A673 (cell line): ENCODE results near the gene ADGRB2. TPM values are rescaled to one million over a fixed set of nuclear protein-coding genes. Genes with fewer than 3 reads are reported as not detected.

ENCODE experiments used
- BruUV-seq: library from RNA; stranded (reverse); fragments of 400-500 nt; replicated peaks from 2 replicates; lab custom pipeline; 2021; lab: Mats Ljungman, UMichigan
- CTCF ChIA-PET: fragments of 300-600 bp; sonication (Branson Sonifier 250); formaldehyde crosslinking; loops from one replicate; lab custom pipeline; 2022; ENCODE audit warnings: antibody characterized with exemption; lab: Charles Lee
- POLR2A ChIA-PET: fragments of 300-600 bp; sonication (Branson Sonifier 250); formaldehyde crosslinking; loops from one replicate; lab custom pipeline; 2022; ENCODE audit warnings: antibody characterized with exemption; ENCODE audit not compliant: low non-redundant PET; lab: Charles Lee
- DNase-seq: peaks from one replicate; pipeline ENCODE4 v3.0.0-alpha.2; 2015; ENCODE audit warnings: low spot score
- H3K27ac ChIP-seq: fragments of 200-600 bp; sonication (generic); 2 replicates; pipeline ENCODE4 v1.5.1; 2016; ENCODE audit warnings: mixed run types, low read depth, mild to moderate bottlenecking, mixed read lengths, antibody characterized with exemption, low read length; ENCODE audit not compliant: poor library complexity, severe bottlenecking
- H3K27me3 ChIP-seq: fragments of 200-600 bp; sonication (generic); replicated peaks from 2 replicates; pipeline ENCODE4 v1.6.1; 2017; ENCODE audit warnings: mixed run types, low read depth, mild to moderate bottlenecking, mixed read lengths, antibody characterized with exemption, low read length; ENCODE audit not compliant: insufficient read depth, poor library complexity
- H3K36me3 ChIP-seq: fragments of 200-600 bp; sonication (generic); 2 replicates; pipeline ENCODE4 v1.6.1; 2016; ENCODE audit warnings: mixed run types, mild to moderate bottlenecking, mixed read lengths, antibody characterized with exemption, low read length; ENCODE audit not compliant: insufficient read depth, poor library complexity, severe bottlenecking
- H3K4me1 ChIP-seq: fragments of 200-600 bp; sonication (generic); 2 replicates; pipeline ENCODE4 v1.6.1; 2017; ENCODE audit warnings: mixed run types, mild to moderate bottlenecking, mixed read lengths, antibody characterized with exemption, low read length; ENCODE audit not compliant: insufficient read depth, poor library complexity, severe bottlenecking
- H3K4me3 ChIP-seq: fragments of 200-600 bp; sonication (generic); 2 replicates; pipeline ENCODE4 v1.5.1; 2016; ENCODE audit warnings: low read depth, mixed run types, mild to moderate bottlenecking, mixed read lengths, low read length; ENCODE audit not compliant: poor library complexity, severe bottlenecking
- H3K9me3 ChIP-seq: fragments of 200-600 bp; sonication (generic); 2 replicates; pipeline ENCODE4 v1.6.1; 2016; ENCODE audit warnings: mixed run types, low read depth, mild to moderate bottlenecking, mixed read lengths, antibody characterized with exemption, low read length; ENCODE audit not compliant: poor library complexity, severe bottlenecking
- EZH2 ChIP-seq: fragments of 200-600 bp; sonication (generic); IDR thresholded peaks from 2 replicates; pipeline ENCODE4 v1.6.1; 2017; ENCODE audit warnings: borderline replicate concordance, low read depth, mild to moderate bottlenecking, mixed read lengths, antibody characterized with exemption, low read length; ENCODE audit not compliant: poor library complexity, severe bottlenecking
- intact Hi-C: fragments of 100-400 bp; cut with micrococcal nuclease; formaldehyde crosslinking; loops from one replicate; pipeline ENCODE4 v1.10.0; 2022; ENCODE audit not compliant: unreplicated experiment
- total RNA-seq: library from RNA; stranded (reverse); gene quantifications from 2 replicates; pipeline ENCODE4 v1.2.3, GENCODE V29; 2021
- TF ChIP-seq, protein P1 (sequence below): fragments of 300-800, 200-600 bp; sonication (generic); conservative IDR thresholded peaks from 2 replicates; pipeline ENCODE4 v1.5.1; 2017; ENCODE audit warnings: low read depth, mild to moderate bottlenecking, antibody characterized with exemption, low read length, moderate library complexity, mixed read lengths

ADGRB2 gene
- total RNA-seq, 1 experiment from 2014 or later: 5.9 TPM

DNA sequence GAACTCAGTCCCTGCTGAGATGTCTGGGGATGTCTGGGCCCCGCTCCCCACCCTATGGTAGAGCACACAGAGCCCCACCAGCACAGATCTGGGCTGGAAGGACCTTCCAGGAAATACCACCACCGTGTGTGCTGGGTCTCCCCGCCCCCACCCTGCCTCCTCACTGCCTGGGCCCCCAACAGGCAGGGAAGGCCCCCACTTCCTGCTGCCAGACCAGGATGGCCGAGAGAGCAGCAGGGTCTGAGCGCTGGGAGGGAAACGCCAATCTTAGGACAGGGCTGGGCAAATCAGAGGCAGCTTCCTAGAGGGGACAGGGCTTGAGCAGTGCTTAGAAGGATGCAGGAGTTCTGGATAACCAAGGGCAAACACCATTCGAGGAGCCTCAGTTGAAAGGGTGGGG is 11.9 kb downstream of the ADGRB2 start:
- ChIA-PET CTCF (no interaction called here), POLR2A (no interaction called here)
- H3K4me3 ChIP-seq: no peak overlapping the region
- no peaks in the 10 kb centered on the region for H3K36me3 ChIP-seq
- no peaks in the 10 kb centered on the region for H3K27me3 ChIP-seq
- TF ChIP-seq, protein P1, sequence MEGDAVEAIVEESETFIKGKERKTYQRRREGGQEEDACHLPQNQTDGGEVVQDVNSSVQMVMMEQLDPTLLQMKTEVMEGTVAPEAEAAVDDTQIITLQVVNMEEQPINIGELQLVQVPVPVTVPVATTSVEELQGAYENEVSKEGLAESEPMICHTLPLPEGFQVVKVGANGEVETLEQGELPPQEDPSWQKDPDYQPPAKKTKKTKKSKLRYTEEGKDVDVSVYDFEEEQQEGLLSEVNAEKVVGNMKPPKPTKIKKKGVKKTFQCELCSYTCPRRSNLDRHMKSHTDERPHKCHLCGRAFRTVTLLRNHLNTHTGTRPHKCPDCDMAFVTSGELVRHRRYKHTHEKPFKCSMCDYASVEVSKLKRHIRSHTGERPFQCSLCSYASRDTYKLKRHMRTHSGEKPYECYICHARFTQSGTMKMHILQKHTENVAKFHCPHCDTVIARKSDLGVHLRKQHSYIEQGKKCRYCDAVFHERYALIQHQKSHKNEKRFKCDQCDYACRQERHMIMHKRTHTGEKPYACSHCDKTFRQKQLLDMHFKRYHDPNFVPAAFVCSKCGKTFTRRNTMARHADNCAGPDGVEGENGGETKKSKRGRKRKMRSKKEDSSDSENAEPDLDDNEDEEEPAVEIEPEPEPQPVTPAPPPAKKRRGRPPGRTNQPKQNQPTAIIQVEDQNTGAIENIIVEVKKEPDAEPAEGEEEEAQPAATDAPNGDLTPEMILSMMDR: no peak
- TF ChIP-seq EZH2: no peak
- no peak for DNase-seq
- intact Hi-C loops: no loop called here
- H3K27ac ChIP-seq: no peak overlapping the region
- BruUV-seq: no TSS peak
- no peaks in the 10 kb centered on the region for H3K9me3 ChIP-seq
- peaks cover 16% of the 10 kb centered on the region for H3K4me1 ChIP-seq

DNA sequence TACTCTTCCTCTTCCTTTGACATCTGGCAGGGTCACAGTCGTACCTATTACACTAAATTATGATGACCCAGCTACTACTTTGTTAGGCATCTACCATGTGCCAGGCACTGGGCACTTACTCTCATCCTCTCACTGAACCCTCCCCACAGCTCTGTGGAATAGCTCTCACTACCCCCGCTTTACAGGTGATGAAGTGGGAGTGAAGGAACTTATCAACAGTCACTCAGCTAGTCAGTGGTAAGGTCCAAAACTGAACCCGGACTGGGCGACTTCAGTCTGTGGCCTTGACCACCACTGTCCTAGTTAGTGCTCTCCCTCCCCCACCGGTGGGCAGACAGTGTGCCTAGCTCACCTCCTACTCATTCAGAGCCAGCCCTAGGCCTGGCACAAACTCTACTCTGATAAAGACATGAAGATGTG is 12.3 kb downstream of the ADGRB2 start:
- DNase-seq: no peak

DNA sequence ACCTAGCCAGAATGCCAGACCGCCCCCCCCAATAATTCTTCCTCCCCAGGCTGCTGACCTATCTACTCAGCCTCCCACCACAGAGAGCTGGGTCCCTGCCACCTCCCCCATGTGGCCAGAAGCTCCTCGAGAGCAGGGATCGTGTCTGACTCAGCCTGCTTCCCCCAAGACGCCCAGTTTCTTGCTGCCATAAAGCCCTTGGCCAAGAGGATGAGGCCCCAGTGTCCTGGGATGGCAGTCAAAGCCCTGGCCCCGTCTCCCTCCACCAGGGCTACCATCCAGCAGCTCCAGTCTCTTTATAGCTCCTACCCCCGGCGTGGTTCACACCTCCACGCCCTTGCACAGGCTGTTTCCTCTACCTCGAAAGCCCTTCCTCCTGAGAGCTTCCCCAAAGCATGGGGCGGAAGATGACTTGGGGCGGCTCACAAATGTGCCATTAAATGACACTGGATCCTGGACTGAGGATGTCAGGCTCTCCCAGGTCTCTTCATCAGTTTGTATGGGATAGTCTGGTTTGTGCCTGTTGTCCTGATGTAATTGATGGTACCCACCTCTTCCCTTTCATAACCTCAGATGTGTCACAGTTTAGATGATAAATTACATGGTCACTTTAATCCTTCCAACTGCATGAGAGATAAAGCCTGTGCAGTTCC is 13.2 kb downstream of the ADGRB2 start:
- BruUV-seq: no TSS peak
- Histone ChIP-seq H3K27ac (no peak overlapping the region), H3K27me3 (no peaks in the 10 kb centered on the region), H3K9me3 (no peaks in the 10 kb centered on the region), H3K36me3 (no peaks in the 10 kb centered on the region), H3K4me1 (peaks cover 23% of the 10 kb centered on the region), H3K4me3 (no peak overlapping the region)
- POLR2A ChIA-PET: no interaction called here
- intact Hi-C loops: no loop called here
- TF ChIP-seq, protein P1: no peak
- TF ChIP-seq EZH2: no peak
- no peak for DNase-seq
- CTCF ChIA-PET: no interaction called here

More for the DNA sequence above, 12.3 kb downstream of the ADGRB2 start:
- BruUV-seq: no TSS peak
- intact Hi-C loops: no loop called here
- no peak overlapping the region for H3K4me3 ChIP-seq
- TF ChIP-seq, protein P1: no peak
- TF ChIP-seq EZH2: no peak
- no peaks in the 10 kb centered on the region for H3K36me3 ChIP-seq
- POLR2A ChIA-PET: no interaction called here
- H3K27me3 ChIP-seq: no peaks in the 10 kb centered on the region
- CTCF ChIA-PET: no interaction called here
- H3K4me1 ChIP-seq: peaks cover 16% of the 10 kb centered on the region
- H3K27ac ChIP-seq: no peak overlapping the region
- no peaks in the 10 kb centered on the region for H3K9me3 ChIP-seq
